HepG2 (cell line): ENCODE results near the gene EMILIN3. TPM values are rescaled to one million over a fixed set of nuclear protein-coding genes. Genes with fewer than 3 reads are reported as not detected.
A peak's percentile ranks its signal among the peaks of the same experiment; 100 is the strongest.

ENCODE experiments used
- ATAD3A ChIP-seq: sonication (generic); formaldehyde crosslinking; IDR thresholded peaks from 2 replicates; pipeline ENCODE4 v1.4.0; 2020; ENCODE audit warnings: missing genetic modification reagents
- ATRX ChIP-seq: sonication (generic); formaldehyde crosslinking; IDR thresholded peaks from 2 replicates; pipeline ENCODE4 v1.4.0; 2020; ENCODE audit warnings: missing genetic modification reagents, borderline replicate concordance
- DNMT1 ChIP-seq: sonication (generic); formaldehyde crosslinking; IDR thresholded peaks from 2 replicates; pipeline ENCODE4 v1.5.1; 2020; ENCODE audit warnings: mild to moderate bottlenecking, missing genetic modification reagents
- DPF2 ChIP-seq: sonication (generic); formaldehyde crosslinking; IDR thresholded peaks from 2 replicates; pipeline ENCODE4 v1.4.0; 2020; ENCODE audit warnings: mild to moderate bottlenecking, low read depth, missing genetic modification reagents, borderline replicate concordance
- HOXD1 ChIP-seq: sonication (generic); formaldehyde crosslinking; IDR thresholded peaks from 2 replicates; pipeline ENCODE4 v1.5.0; 2020; ENCODE audit warnings: missing genetic modification reagents
- JUN ChIP-seq: sonication (generic); formaldehyde crosslinking; IDR thresholded peaks from 2 replicates; pipeline ENCODE4 v1.4.0; 2020; ENCODE audit warnings: mild to moderate bottlenecking, missing genetic modification reagents
- MATR3 ChIP-seq: sonication (generic); formaldehyde crosslinking; IDR thresholded peaks from 2 replicates; pipeline ENCODE4 v1.4.0; 2020; ENCODE audit warnings: missing genetic modification reagents
- POGZ ChIP-seq: sonication (generic); formaldehyde crosslinking; IDR thresholded peaks from 2 replicates; pipeline ENCODE4 v1.4.0; 2020; ENCODE audit warnings: mild to moderate bottlenecking, missing genetic modification reagents
- POLR2G ChIP-seq: fragments of 200-400 bp; formaldehyde crosslinking; IDR thresholded peaks from 2 replicates; pipeline ENCODE4 v1.6.1; 2018; ENCODE audit warnings: mild to moderate bottlenecking, low read depth, low read length, moderate library complexity
- RFX1 ChIP-seq: fragments of 450-650 bp; IDR thresholded peaks from 2 replicates; pipeline ENCODE4 v1.6.1; 2017
- SNAI1 ChIP-seq: sonication (generic); formaldehyde crosslinking; IDR thresholded peaks from 2 replicates; pipeline ENCODE4 v1.5.0; 2020; ENCODE audit warnings: mild to moderate bottlenecking, missing genetic modification reagents, borderline replicate concordance
- STAT5B ChIP-seq: sonication (generic); formaldehyde crosslinking; IDR thresholded peaks from 2 replicates; pipeline ENCODE4 v1.4.0; 2020; ENCODE audit warnings: missing genetic modification reagents
- THAP11 ChIP-seq: IDR thresholded peaks from 2 replicates; pipeline ENCODE4 v1.6.1; 2016; ENCODE audit warnings: missing biosample characterization, missing genetic modification reagents
- TOPORS ChIP-seq: sonication (generic); formaldehyde crosslinking; IDR thresholded peaks from 2 replicates; pipeline ENCODE4 v1.8.0; 2023; ENCODE audit warnings: mild to moderate bottlenecking, missing genetic modification reagents
- ZC3H13 ChIP-seq: sonication (generic); formaldehyde crosslinking; IDR thresholded peaks from 2 replicates; pipeline ENCODE4 v1.8.1; 2023; ENCODE audit warnings: mild to moderate bottlenecking, missing genetic modification reagents, moderate library complexity
- ZC3H4 ChIP-seq: sonication (generic); formaldehyde crosslinking; IDR thresholded peaks from 2 replicates; pipeline ENCODE4 v1.4.0; 2020; ENCODE audit warnings: missing genetic modification reagents, borderline replicate concordance
- ZFP36L1 ChIP-seq: sonication (generic); formaldehyde crosslinking; IDR thresholded peaks from 2 replicates; pipeline ENCODE4 v1.8.0; 2022; ENCODE audit warnings: mild to moderate bottlenecking, missing genetic modification reagents, moderate library complexity
- ZNF24 ChIP-seq: fragments of 450-650 bp; IDR thresholded peaks from 2 replicates; pipeline ENCODE4 v1.6.1; 2017; ENCODE audit warnings: antibody characterized with exemption, mild to moderate bottlenecking
- ZNF331 ChIP-seq: sonication (generic); formaldehyde crosslinking; IDR thresholded peaks from 2 replicates; pipeline ENCODE4 v1.4.0; 2020; ENCODE audit warnings: missing genetic modification reagents
- ZNF484 ChIP-seq: sonication (generic); formaldehyde crosslinking; IDR thresholded peaks from 2 replicates; pipeline ENCODE4 v1.5.1; 2020; ENCODE audit warnings: mild to moderate bottlenecking, low read depth, missing genetic modification reagents, borderline replicate concordance
- ZNF510 ChIP-seq: sonication (generic); formaldehyde crosslinking; IDR thresholded peaks from 2 replicates; pipeline ENCODE4 v1.4.0; 2020; ENCODE audit warnings: low read depth, mild to moderate bottlenecking, missing genetic modification reagents
- ZNF556 ChIP-seq: sonication (generic); formaldehyde crosslinking; IDR thresholded peaks from 2 replicates; pipeline ENCODE4 v1.4.0; 2020; ENCODE audit warnings: mild to moderate bottlenecking, missing genetic modification reagents, borderline replicate concordance
- ZNF652 ChIP-seq: IDR thresholded peaks from 2 replicates; pipeline ENCODE4 v1.6.1; 2016; ENCODE audit warnings: low read depth, borderline replicate concordance
- ZNF780A ChIP-seq: sonication (generic); formaldehyde crosslinking; IDR thresholded peaks from 2 replicates; pipeline ENCODE4 v1.8.0; 2022; ENCODE audit warnings: mild to moderate bottlenecking, missing genetic modification reagents, moderate library complexity
- ZSCAN30 ChIP-seq: sonication (generic); formaldehyde crosslinking; IDR thresholded peaks from 2 replicates; pipeline ENCODE4 v1.5.0; 2020; ENCODE audit warnings: mild to moderate bottlenecking, missing genetic modification reagents
- polyA plus RNA-seq, 8 experiments: library from polyadenylated mRNA; depleted of rRNA in 3 of 8; stranded (reverse) in 7 of 8; unstranded in 1 of 8; fragments of >200 nt; fragmentation: Illumina TruSeq in 4 of 8; extraction: Trizol in 4 of 8; gene quantifications; 2 replicates each; pipeline versions ENCODE4 v1.2.1 to v1.2.3, GENCODE V29; 2011 to 2016; ENCODE audit warnings: low read depth in 4 of 8, missing spikeins in 1 of 8, mixed read lengths in 1 of 8; ENCODE audit not compliant: insufficient read depth in 1 of 8
- total RNA-seq, 5 experiments: library from RNA; depleted of rRNA; stranded (reverse); fragments of >200 nt; fragmentation: Illumina TruSeq; extraction: Trizol; gene quantifications; 2 replicates each; pipeline ENCODE4 v1.2.3, GENCODE V29; 2016; ENCODE audit warnings: low read depth in 1 of 5
- TF ChIP-seq, protein P1 (sequence below): sonication (generic); formaldehyde crosslinking; IDR thresholded peaks from 2 replicates; pipeline ENCODE4 v1.4.0; 2020; ENCODE audit warnings: mild to moderate bottlenecking, missing genetic modification reagents
- TF ChIP-seq, protein P2 (sequence below): sonication (generic); formaldehyde crosslinking; IDR thresholded peaks from 2 replicates; pipeline ENCODE4 v1.4.0; 2020; ENCODE audit warnings: missing genetic modification reagents
- TF ChIP-seq, protein P3 (sequence below): sonication (generic); formaldehyde crosslinking; IDR thresholded peaks from 2 replicates; pipeline ENCODE4 v1.5.1; 2020; ENCODE audit warnings: missing genetic modification reagents, mild to moderate bottlenecking, borderline replicate concordance
- TF ChIP-seq, protein P4 (sequence below): sonication (generic); formaldehyde crosslinking; IDR thresholded peaks from 2 replicates; pipeline ENCODE4 v1.8.1; 2023; ENCODE audit warnings: mild to moderate bottlenecking, moderate library complexity, missing genetic modification reagents

EMILIN3 gene
- total and polyA plus RNA-seq, 2 of the 13 experiments (the other 11 are each of a cell fraction or from before 2014, with no cell fraction given): 0.25 to 0.29 TPM

DNA sequence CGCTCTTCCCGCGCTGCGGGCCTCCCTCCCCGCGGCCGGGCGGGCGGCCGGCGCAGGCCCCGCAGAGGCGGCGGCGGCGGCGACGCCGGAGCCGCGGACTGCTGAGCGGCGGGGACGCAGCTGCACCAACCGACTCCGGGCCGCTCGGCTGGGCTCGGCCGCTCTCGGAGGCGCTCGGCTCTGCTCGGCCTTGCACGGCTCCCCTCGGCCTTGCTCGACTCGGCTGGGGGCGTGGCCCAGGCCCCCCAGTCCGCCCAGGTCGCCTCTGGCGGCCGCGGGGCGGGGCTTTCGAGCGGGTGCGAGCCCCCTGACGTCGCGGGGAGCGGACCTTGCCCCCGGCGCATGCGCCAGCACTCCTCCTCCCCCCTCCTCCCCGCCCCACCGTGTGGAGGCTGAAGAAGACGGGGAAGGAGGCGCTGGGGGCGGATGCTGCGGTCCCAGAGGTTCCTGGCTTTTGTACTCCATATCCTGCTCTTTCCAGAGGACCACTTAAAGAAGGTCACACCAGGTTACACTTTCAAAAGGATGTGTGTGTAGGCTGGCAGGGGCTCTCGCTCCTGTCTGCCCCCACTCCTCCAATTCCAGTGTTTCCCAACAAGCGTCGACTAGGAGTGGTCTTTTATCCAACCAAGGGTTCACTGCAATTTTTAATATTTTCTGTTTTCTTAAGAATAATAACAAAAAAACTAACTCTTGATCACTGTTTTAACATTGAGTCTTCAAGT lies 48.9 kb downstream of the EMILIN3 start, which contains the start of gene ZHX3 (continued):
- TF ChIP-seq MATR3 (no peak), ZNF24 (no peak), RFX1 (no peak), HOXD1 (CRISPR knock-in tag) (no peak; the same call in 1 of the 2 replicates), ZNF780A (CRISPR knock-in tag) (no peak), ZNF652 (CRISPR knock-in tag) (no peak), TOPORS (CRISPR knock-in tag) (no peak), SNAI1 (CRISPR knock-in tag) (no peak), ATAD3A (CRISPR knock-in tag) (no peak), DPF2 (no peak), ZNF331 (peak; percentile 90), ZNF510 (CRISPR knock-in tag) (no peak), ZNF484 (CRISPR knock-in tag) (no peak), ZSCAN30 (CRISPR knock-in tag) (no peak), DNMT1 (CRISPR knock-in tag) (no peak), JUN (CRISPR knock-in tag) (peak; percentile 48; the same call in 1 of the 2 replicates), ZC3H13 (CRISPR knock-in tag) (no peak), ZNF556 (CRISPR knock-in tag) (peak; percentile 75; the same call in 1 of the 2 replicates), STAT5B (CRISPR knock-in tag) (no peak; the same call in 1 of the 2 replicates), ZC3H4 (CRISPR knock-in tag) (no peak), THAP11 (CRISPR knock-in tag) (peak; percentile 34), POLR2G (peak; percentile 88), POGZ (CRISPR knock-in tag) (peak; percentile 67; the same call in 1 of the 2 replicates), ATRX (CRISPR knock-in tag) (no peak), ZFP36L1 (CRISPR knock-in tag) (no peak)
- TF ChIP-seq, protein P1, sequence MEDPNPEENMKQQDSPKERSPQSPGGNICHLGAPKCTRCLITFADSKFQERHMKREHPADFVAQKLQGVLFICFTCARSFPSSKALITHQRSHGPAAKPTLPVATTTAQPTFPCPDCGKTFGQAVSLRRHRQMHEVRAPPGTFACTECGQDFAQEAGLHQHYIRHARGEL (CRISPR knock-in tag): no peak
- TF ChIP-seq, protein P2, sequence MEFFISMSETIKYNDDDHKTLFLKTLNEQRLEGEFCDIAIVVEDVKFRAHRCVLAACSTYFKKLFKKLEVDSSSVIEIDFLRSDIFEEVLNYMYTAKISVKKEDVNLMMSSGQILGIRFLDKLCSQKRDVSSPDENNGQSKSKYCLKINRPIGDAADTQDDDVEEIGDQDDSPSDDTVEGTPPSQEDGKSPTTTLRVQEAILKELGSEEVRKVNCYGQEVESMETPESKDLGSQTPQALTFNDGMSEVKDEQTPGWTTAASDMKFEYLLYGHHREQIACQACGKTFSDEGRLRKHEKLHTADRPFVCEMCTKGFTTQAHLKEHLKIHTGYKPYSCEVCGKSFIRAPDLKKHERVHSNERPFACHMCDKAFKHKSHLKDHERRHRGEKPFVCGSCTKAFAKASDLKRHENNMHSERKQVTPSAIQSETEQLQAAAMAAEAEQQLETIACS (CRISPR knock-in tag): no peak
- TF ChIP-seq, protein P3, sequence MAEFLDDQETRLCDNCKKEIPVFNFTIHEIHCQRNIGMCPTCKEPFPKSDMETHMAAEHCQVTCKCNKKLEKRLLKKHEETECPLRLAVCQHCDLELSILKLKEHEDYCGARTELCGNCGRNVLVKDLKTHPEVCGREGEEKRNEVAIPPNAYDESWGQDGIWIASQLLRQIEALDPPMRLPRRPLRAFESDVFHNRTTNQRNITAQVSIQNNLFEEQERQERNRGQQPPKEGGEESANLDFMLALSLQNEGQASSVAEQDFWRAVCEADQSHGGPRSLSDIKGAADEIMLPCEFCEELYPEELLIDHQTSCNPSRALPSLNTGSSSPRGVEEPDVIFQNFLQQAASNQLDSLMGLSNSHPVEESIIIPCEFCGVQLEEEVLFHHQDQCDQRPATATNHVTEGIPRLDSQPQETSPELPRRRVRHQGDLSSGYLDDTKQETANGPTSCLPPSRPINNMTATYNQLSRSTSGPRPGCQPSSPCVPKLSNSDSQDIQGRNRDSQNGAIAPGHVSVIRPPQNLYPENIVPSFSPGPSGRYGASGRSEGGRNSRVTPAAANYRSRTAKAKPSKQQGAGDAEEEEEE (CRISPR knock-in tag): 0 out of 2 replicates have a peak, but pooled peaks have one; percentile 50
- TF ChIP-seq, protein P4, sequence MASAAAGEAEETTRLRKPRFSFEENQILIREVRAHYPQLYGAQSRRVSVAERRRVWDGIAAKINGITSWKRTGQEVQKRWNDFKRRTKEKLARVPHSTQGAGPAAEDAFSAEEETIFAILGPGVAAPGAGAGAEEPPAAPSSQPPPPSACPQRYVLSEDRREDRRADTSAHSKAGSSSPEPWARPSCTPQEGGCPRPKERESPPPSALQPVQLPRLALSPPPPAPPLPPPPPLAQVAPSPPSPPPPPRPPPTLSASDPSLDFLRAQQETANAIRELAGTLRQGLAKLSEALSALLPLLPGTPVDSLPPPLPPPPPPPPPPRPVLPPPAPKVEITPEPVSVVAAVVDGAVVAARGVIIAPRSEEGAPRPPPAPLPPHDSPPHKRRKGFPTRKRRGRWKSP (CRISPR knock-in tag): no peak
